GM19023 (cell line): Measurements from ENCODE around the gene F10.

Source experiments
- ATAC-seq: cut with Tn5 transposase; IDR thresholded peaks from one replicate; pipeline ENCODE4 v1.9.1; 2021; ENCODE audit warnings: mild to moderate bottlenecking, moderate library complexity; ENCODE audit not compliant: unreplicated experiment

Gene F10

DNA sequence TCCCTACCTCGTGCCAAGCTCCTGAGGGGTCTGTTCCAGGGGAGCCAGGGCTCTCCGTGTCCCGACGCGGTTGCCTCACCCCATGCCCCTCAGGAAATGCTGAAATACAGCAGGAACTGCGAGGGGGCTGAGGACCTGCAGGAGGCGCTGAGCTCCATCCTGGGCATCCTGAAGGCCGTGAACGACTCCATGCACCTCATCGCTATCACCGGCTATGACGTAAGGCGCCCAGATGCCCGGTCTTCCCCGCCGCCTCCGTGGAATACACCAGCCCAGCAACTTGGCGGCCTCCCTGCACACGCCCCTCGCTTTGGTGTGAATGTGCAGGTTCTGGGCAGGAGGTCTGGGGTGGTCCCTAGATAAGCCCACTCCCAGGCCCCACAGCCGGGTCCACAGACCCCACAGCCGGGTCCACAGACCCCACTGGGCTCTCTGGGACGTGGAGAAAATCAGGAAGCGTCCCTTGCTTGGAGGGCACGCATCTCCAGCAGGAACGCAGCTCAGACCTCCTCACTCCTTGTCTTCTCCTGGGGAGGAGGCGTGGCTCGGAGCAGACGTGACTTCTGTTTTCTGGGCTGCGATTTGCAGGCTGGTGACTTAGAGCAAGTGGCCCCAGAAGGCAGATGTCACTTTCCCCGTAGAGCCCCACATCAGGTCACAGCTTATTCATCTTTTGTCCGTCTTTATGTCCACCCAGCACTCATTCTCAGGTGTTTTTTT lies 36.4 kb upstream of the F10 start:
- no peak for ATAC-seq

DNA sequence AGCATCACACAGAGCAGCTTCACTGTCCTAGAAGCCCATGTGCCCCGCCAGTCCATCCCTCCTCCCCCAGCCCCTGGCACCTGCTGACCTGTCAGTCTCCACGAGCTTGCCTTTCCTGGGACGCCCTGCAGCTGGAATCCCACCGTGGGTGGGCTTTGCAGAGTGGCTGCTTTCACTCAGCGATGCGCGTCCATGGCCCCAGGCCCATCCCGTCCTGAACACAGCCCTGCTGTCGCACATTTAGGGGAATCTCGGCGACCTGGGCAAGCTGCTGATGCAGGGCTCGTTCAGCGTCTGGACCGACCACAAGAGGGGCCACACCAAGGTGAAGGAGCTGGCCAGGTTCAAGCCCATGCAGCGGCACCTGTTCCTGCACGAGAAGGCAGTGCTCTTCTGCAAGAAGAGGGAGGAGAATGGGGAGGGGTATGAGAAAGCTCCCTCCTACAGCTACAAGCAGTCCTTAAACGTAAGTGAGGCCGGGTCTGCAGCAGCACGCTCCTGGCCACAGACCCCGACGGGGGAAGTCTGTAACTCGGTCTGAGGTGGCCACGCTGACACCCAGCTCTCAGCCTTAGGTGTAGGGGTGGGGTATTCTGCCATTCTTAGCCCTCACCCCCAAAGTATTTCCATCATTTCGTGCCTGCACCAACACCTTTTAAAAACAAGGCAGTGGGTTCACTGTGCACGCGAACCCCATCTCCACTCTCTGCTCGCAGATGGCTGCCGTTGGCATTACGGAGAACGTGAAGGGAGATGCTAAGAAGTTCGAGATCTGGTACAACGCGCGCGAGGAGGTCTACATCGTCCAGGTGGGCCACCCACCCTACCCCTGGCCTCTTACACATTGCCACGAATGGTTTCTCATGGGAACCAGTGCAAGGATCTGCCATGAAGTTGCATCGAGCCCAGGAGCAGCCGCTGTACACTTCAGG lies 35.3 kb upstream of the F10 start:
- ATAC-seq = no peak

DNA sequence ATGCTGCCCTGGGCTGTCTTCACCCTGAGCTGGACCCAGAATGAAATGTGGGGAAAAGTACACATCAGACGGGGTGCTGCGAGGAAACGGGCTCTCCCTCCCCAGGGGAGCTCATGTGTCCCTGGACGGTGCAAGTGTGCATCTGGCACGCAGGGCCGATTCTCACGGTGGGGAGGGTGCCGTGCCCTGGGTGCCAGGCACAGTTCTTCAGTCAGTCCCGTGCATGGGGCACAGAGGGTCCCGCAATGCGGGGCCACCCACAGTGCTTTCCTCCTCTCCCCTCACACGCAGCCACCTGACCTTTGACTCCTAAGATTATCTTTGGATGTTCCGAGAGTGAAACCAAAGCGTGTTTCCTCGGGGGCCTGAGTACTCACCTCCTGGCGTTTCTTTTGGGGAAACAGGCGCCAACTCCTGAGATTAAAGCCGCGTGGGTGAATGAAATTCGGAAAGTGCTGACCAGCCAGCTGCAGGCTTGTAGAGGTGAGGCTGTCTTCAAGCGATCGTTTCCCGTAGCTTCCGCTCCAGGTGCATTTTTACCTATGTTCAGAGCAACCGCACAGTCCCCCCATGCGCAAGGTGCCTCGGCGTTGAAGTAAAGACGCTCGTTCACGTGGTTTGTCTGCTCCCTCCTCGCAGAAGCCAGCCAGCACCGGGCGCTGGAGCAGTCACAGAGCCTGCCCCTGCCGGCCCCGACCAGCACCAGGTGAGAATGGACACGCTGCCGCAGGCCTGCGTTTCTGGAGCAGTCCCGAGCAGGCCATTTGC lies 34.5 kb upstream of the F10 start:
- no peak for ATAC-seq

DNA sequence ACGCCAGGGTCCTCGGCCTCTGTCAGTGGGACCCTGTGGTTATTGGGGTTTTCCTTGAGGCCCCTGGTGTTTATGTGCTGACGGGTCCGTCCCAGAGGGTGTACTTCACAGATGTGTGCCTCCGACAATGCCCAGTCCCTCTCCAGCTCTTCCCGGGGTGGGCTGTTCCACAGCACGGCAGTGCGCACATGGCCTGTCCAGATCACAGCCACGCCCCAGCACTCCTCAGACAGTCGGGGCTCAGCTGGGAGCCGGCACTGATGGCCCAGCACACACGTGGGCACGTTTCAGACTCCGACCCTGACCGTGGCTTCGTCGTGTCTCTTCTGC lies 33.9 kb upstream of the F10 start:
- no peak for ATAC-seq

DNA sequence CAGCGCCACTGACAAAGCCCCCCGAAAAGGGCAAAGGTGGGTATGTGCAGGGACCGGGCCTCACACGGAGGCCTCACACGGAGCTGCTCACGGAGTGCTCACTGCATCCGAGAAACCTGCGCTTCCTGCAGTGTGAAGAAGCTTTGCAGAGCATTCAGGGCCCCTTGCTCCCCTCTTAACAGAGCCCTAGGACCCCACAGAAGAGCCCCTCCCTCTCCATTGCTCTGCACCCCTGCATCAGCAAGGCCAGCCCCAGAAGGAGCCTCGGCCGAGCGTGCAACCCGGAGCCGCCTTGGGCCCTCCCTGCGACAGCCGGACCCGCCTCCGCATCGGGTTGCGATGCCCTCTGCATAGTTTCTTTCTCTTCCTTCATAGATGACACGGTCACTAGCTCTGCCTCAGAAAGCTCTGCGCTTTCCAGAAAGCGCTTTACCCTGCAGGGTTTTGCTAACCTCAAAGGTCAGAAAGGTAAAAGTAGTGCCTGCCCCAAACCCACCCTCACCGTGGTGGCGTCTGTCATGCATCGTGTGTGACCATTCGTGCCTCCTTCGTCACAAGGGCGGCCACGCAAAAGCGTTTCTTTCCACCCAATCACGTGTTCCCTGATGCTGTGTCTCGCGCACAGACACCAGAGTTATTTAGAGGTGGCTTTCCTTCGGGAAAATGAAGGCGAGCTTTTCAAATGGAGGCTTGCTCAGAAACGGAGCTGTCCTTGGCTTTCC lies 32.7 kb upstream of the F10 start:
- no peak for ATAC-seq

DNA sequence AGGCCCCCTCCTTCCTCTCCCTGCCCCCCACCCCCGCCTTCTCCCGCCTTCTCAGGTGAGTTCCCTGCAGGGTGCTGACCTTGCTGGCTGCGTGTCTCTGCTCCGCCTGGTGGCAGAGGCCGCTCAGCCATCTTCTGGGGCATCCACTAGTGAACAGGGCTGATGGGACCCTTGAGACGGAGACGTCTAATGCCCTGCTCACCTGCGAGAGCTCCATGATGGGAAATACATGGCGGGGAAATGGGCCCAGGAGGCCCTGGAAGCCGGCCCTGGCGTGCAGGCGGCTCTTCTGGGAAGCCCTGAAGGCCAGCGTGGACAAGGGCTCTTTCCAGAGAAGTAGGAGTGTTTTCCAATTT lies 32.2 kb upstream of the F10 start:
- ATAC-seq = no peak

DNA sequence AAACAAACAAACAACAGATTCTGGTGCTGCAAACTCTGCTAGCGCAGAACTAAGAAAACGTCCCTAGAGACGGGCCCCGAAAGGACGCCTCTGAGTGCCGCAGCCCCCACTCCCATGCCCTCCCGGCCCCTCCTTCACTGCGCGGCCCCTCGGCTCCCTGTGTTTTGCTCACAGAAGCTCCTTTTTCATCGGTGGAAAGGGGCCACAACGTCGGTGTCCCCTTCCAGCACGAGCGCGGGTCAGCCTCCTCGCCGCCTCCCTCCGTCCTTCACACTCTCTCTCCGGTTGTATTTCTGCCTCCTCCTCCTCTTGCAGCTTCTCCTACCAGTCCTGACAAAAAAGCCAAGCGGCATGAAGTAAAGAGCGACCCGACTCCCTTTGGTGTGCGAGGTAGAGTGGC lies 31.8 kb upstream of the F10 start:
- ATAC-seq = no peak

DNA sequence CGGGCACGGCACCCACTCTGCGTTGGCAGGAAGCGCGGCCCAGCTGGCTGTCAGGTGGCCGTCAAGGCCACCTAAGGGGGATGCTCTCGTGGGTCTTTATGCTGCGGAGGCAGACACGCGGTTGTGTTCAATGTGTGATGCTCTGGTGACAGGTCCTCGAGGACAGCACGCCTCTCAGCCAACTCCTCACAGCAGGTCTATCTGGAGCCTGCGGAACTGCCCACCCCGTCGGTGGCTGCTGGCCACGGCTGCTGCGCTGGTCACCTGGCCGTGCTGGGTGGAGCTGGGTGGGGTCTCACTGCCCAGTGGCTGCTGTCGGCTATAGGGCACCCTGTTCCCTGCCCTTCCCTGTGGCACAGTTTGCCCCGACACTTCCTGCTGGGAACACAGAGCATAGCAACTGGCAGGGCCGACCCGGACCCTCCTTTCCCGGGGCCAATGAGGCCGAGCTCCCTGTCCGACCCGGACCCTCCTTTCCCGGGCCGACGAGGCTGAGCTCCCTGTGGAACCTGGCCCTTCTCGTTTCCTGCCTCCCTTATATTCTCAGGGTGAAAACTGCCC lies 31.3 kb upstream of the F10 start:
- ATAC-seq = no peak

DNA sequence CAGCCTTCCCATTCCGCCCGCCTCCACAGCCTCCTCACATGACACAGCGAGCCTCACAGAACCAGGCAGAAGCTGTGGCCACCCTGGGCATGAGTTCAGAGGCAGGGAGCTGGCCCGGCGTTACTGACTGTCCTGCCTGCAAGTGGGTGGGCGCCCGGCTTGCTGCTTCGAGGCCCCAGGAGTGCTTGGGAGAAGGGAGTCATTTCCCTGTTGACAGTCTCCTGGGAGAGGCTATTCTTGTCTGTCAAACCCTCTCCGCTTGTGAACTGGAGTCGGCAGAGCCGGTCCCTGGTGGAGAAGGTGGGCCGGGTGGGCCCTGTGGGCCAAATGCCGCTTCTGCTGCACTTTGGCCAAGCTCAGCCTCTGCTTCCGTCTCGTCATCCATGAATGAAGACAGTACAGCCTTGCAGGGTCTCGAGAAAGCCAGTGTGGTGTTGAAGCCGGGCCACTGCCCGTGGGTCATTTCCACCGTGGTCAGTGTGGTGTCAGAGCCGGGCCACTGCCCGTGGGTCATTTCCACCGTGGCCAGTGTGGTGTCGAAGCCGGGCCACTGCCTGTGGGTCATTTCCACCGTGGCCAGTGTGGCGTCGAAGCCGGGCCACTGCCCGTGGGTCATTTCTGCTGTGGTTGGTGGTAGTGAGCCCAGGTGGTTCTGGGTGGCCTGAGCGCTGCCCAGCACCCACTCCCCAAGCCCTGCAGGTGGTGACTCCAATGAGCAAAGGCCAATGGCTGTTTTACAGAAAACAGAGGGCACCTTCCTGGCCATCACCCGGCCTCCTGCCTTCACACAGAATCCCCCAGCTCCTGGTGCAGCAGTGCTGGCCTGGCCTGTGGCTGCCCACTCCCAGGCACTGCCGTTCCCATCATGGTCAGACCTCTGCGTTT lies 30.5 kb upstream of the F10 start:
- no peak for ATAC-seq

DNA sequence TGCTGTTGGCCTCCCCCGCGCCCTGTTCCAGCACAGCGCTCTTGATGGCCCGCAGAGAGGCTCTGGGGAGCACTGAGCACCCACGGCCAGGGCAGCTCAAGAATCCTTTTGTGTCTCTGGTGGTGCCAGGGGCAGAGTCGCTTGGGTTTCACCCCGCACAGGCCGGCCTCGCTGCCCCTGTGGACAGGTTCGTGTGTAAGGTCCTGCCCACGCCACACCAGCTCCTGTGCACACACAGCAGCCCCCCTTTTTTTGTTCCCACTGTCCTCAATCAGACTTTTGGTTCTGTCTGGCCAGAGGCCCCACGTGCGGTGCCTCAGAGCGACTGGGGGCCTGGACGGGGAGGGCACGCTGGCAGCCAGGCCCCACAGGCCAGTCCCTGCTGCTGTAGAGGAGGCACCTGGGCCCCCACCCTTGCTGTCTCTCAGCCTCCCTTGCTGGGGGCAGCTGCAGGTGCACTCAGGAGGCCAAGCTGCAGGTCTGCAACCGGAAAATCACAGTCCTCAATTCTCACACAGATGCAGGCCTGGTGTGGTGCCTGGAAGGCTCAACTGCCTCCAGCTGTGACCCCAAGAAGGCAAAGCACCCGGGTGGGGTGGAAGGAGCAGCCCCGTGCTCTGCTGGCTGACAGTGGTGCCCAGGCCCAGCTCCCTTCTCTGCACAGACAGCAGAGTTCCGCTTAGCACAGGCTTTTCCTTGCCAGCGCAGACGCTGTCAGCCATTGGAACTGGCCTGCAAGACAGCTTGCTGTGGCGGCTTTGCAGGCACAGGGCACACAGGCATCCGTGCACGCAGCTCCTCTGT lies 29.6 kb upstream of the F10 start:
- ATAC-seq = no peak

DNA sequence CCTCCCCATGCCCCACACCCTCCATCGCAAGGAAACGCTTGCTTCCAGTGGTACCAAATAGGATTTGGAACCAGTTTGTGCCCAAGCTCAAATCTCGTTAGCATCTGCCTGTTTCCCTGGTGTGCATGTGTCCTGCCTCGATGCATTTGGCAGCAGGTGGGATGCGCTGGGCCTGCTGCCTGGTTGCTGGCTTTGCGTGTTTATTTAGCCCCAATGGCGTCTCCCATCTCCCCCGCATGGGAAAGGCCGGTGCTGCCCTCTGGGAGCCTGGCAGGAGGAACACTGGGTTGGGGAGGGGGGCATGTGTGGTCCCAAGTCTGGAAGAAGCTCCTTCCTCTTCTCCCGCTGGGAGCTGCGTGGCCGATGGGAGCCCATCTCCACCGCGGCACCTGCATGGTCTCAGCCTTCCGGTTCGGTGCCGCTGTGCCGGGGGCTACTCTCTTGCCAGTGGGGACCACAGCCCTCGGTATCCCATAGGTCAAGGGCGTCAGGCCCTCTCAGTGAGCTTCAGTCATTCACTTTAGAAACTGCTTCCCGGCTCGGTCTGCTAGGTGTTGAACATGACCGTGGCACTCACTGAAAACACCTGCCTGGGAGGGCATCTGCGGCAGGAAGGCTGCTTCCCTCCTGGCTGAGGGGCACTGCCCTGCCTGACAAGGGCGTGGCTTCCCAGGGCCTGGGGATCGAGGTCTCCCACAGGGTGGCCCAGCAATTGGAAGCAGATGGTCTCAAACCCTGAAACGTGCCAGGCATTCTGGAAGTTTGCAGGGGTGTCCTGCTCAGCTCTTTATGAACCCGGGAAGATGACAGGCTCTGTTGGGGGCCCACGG lies 28.8 kb upstream of the F10 start:
- no peak for ATAC-seq

DNA sequence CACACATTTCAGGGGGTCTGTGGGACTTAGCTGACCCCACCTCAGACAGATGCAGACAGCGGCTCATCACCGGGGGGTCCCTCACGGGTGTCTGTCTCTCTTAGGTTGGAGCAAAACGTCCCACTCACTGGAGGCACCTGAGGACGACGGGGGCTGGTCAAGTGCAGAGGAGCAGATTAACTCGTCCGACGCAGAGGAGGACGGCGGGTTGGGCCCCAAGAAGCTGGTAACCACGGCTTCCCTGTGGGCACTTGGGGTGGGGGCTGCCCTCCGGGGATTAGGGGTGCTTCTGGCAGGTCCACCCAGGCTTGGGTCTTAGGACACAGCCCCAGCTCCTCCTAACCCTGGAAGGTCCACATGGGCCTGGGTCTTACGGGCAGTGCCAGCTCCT lies 28.2 kb upstream of the F10 start:
- no peak for ATAC-seq

DNA sequence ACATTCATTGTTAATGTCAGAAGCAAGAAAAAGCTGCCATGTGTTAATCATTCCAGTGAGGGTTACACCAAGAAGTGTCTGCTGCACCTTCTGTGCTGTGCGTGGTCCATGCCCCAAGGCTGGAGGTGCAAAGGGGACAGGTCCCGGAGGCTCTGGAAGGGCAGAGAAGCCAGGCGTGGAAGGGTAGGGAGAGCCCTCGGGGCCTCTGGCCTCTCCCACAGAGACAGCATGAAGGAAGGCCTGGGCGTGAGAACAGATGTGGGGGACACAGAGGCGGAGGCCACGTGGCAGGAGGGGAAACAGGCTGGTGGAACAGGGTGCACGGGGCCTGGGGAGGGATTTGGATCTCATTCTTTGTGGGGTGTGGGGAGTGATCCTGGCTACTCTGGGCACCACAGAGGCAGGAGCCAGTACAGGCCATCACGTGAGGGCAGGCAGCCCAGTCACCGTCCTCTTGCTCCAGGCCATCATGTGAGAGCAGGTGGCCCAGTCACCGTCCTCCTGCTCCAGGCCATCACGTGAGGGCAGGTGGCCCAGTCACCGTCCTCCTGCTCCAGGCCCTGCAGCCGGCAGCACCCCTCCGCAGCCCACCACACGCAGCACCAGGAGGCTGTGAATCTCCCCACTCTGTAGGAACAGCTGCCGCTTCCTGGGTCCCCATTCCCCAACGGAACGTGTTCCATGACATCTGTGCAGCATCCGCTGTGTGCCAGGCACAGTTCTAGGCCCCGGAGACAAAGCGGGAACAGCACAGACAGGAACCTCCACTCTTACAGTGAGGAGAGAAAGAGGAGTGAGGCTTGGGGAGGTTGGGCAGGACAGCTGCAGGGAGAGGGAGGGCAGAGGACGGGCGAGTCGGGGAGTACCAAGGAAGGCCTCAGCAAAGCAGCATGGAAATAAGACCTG lies 27.2 kb upstream of the F10 start:
- ATAC-seq = no peak

DNA sequence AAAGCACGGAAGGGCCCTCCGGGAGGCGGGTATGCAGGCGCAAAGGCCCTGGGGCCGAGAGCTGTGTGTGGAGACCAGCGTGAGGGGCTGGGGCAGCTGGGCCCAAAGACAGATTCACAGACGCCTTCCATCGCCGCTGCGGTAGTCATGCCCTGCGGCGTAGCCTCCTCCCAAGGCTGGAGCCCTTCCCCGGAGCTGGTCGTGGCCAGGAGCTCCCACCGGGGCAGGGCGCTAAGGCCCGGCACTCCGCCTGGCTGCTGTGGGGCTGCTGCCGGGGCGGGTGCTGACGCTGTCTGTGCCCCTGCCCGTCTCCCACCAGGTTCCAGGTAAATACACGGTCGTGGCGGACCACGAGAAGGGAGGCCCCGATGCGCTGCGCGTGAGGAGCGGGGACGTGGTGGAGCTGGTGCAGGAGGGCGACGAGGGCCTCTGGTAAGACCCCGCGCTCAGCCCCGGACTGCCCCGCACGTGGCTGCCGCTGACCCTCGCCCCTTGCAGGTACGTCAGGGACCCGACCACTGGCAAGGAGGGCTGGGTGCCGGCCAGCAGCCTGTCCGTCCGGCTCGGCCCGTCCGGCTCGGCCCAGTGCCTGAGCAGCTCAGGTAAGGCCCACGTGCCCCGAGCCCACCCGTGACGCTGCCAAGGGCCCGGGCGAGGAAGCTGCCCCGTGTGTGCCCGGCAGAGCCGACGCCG lies 26.4 kb upstream of the F10 start:
- no peak for ATAC-seq

DNA sequence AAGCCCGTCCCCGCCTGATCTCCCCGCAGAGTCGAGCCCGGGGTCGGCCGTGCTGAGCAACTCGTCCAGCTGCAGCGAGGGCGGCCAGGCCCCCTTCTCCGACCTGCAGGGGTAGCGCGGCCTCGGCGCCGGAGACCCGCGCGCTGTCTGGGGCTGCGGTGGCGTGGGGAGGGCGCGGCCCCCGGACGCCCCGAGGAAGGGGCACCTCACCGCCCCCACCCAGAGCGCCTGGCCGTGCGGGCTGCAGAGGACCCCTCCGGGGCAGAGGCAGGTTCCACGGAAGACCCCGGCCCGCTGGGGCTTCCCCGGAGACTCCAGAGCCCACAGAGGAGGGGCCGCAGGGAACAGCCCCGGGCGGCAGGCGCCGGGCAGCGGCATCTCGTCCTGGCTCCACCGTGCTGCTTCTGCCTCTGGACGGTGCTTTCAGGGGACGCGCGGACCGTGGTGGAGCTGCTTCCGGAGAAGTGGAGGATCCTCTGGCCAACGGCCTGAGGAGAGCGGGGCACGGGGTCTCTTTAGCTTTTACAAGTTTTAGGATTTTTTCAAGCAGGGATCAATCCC lies 25.8 kb upstream of the F10 start:
- ATAC-seq = no peak

DNA sequence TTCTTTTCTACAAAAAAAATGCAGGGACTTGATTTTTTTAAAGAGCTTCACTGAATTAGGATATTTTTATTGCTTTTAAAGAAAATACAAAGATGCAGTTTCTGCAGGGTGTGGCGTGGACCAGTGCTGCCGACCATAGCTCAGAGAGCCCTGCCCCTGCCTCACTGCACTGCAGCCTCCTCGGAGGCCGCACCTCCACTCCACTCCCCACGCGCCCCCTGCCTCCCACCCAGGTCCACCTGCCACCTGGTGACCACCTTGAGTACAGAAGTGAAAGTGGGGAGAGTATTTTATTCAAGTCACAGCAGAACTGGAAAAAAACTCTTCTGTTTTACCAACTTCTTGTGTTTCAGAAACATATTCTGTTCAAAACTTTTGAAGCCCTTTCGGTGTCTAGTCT lies 24.9 kb upstream of the F10 start:
- ATAC-seq = no peak
